Erythroblast (primary cell): ENCODE results near the gene RLN2.

Source experiments
- GATA1 ChIP-seq: IDR thresholded peaks from 2 replicates; pipeline ENCODE4 v1.6.1; 2011; ENCODE audit warnings: low read depth, mild to moderate bottlenecking, control low read depth, low read length, moderate library complexity
- POLR2A ChIP-seq: IDR thresholded peaks from 2 replicates; pipeline ENCODE4 v1.6.1; 2011; ENCODE audit warnings: mild to moderate bottlenecking, low read length

GRCh38 chr9:5321058-5321457 lies 16.5 kb upstream of the RLN2 start:
- no peak for TF ChIP-seq POLR2A
- TF ChIP-seq GATA1, result no peak
